Endodermal cell (in vitro differentiated cells): ENCODE measurements around the gene VAV2. TPM values are rescaled to one million over a fixed set of nuclear protein-coding genes. Genes with fewer than 3 reads are reported as not detected.

ENCODE experiments used
- DNase-seq: peaks from one replicate; pipeline ENCODE4 v3.0.0-alpha.2; 2017
- H3K27ac ChIP-seq: 2 replicates; pipeline ENCODE4 v1.5.1; 2013; ENCODE audit warnings: mild to moderate bottlenecking, low read depth, low read length, moderate library complexity
- H3K27me3 ChIP-seq: 2 replicates; pipeline ENCODE4 v1.6.1; 2013; ENCODE audit warnings: mild to moderate bottlenecking, low read length, moderate library complexity; ENCODE audit not compliant: insufficient read depth, control insufficient read depth, poor library complexity, severe bottlenecking
- H3K36me3 ChIP-seq: 2 replicates; pipeline ENCODE4 v1.7.0; 2013; ENCODE audit warnings: mild to moderate bottlenecking, low read length, moderate library complexity; ENCODE audit not compliant: control insufficient read depth, insufficient read depth
- H3K4me1 ChIP-seq: one replicate; pipeline ENCODE4 v1.7.0; 2013; ENCODE audit warnings: low read length; ENCODE audit not compliant: control insufficient read depth, insufficient read depth
- H3K4me3 ChIP-seq: 2 replicates; pipeline ENCODE4 v1.5.1; 2013; ENCODE audit warnings: mild to moderate bottlenecking, low read length, moderate library complexity
- H3K9ac ChIP-seq: 2 replicates; pipeline ENCODE4 v1.6.1; 2013; ENCODE audit warnings: mild to moderate bottlenecking, low read length, moderate library complexity; ENCODE audit not compliant: poor library complexity, severe bottlenecking; ENCODE audit errors: extremely low read depth
- H3K9me3 ChIP-seq: 2 replicates; pipeline ENCODE4 v1.6.1; 2013; ENCODE audit warnings: mild to moderate bottlenecking, low read length, moderate library complexity; ENCODE audit not compliant: control insufficient read depth
- H3K27ac Mint-ChIP-seq: 2 replicates; pipeline ENCODE4 v1.8.0; 2020; ENCODE audit warnings: mixed read lengths
- H3K27me3 Mint-ChIP-seq: 2 replicates; pipeline ENCODE4 v1.8.0; 2021; ENCODE audit warnings: mild to moderate bottlenecking, mixed read lengths; ENCODE audit not compliant: insufficient read depth
- H3K36me3 Mint-ChIP-seq: 2 replicates; pipeline ENCODE4 v1.8.0; 2020; ENCODE audit warnings: low read depth, mixed read lengths
- H3K4me1 Mint-ChIP-seq: 2 replicates; pipeline ENCODE4 v1.8.0; 2020; ENCODE audit warnings: mixed read lengths
- H3K4me3 Mint-ChIP-seq: 2 replicates; pipeline ENCODE4 v1.8.0; 2020; ENCODE audit warnings: mild to moderate bottlenecking, moderate library complexity, mixed read lengths
- H3K9me3 Mint-ChIP-seq: 2 replicates; pipeline ENCODE4 v1.8.0; 2020; ENCODE audit warnings: mild to moderate bottlenecking, mixed read lengths
- WGBS, 2 experiments: methylation state at CpG; one replicate each; pipeline versions ENCODE4 v1.1.5 to v1.1.7; 2013; ENCODE audit warnings: missing lambda C conversion rate in 2 of 2, mixed read lengths in 1 of 2; ENCODE audit not compliant: insufficient coverage in 1 of 2, insufficient read length in 1 of 2; 5-methylcytosine and 5-hydroxymethylcytosine counted together
- total RNA-seq, 2 donors: library from RNA; stranded (reverse); fragmentation: NEBNext Ultra II Directional in 1 of 2; extraction: Animal tissue kit (Norgen Biotek cat#: 25700) in 1 of 2; gene quantifications; 2 replicates in 1 of 2; 3 replicates in 1 of 2; pipeline ENCODE4 v1.2.1, GENCODE V29; 2021
- TF ChIP-seq, protein P1 (sequence below): fragments of 200-600 bp; sonication (generic); conservative IDR thresholded peaks from 2 replicates; pipeline ENCODE4 v1.5.0; 2021; ENCODE audit warnings: antibody characterized with exemption, mild to moderate bottlenecking

Gene VAV2
- total RNA-seq, 2 donors from 2014 or later = 29.8 to 35.9 TPM

DNA sequence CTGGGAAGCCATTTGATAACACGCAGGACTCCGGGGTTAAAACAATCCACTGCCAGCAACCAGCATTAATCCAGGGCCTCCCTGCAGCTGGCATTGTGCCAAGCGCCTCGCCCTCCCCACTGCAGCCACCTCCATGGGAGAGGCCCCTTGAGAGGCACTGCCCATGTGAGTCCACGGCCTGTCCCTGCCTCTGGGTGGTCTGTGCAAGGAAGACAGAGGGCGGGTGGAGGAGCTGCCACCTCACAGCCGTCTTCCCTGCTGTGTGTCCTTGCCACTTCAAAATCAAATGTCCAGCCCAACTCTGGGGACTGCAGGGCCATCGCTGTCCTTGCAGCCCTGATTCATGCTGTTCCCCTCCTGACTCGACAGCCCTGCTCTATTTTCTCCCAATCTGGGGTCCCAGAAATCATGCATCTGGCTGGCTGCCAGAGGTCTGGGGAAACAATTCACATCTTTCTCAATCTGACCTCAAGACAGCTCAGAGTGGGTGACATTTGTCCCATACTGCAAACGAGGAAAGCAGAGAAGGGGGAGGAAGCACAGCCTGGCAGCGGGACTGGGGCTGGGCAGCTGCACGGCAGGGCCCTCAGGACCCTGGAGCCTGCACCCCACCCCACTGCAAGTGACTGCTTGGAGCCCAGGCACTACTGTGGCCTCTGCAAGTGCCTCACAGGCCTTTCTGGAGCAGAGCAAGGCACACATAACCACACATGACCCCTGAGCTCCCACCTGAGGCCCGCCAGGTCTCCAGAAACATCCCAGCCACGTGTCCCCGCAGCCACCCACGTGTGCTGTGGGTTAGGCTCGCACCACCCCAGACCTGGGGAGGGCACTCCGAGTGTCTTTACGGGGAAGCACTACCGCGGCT is 48.9 kb upstream of the VAV2 start:
- Mint-ChIP-seq H3K36me3 (peaks cover 67% of the 10 kb centered on the region), H3K9me3 (no peaks in the 10 kb centered on the region)
- 95 to 96% methylated on average over 17 to 21 of the region's 21 CpGs for WGBS, 2 experiments

DNA sequence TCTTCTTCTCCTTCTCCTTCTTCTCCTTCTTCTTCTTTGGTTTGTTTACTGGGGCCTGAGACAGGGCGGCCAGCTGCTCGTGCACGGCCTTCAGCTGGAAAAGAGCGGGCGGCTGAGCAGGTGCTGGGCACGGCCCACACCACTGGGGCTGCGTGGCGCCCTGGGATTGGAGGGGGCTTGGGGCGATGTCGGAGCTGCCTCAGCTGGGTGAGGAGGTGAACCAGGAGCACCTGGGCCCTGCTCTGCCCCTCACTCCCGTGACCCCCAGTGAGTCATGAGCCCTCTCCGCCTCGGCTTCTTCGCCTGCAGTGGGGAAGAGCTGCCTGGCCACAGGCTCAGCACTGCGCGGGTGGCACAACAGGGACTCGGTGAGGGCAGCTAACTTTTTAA is 48.0 kb upstream of the VAV2 start:
- Mint-ChIP-seq H3K4me1 (no peaks in the 10 kb centered on the region), H3K27ac (no peak overlapping the region), H3K27me3 (no peaks in the 10 kb centered on the region), H3K9me3 (no peaks in the 10 kb centered on the region), H3K36me3 (peaks cover 76% of the 10 kb centered on the region), H3K4me3 (no peak overlapping the region)
- 96% methylated on average over 12 to 17 of the region's 17 CpGs for WGBS, 2 experiments
- Histone ChIP-seq H3K9me3 (no peaks in the 10 kb centered on the region), H3K9ac (no peak overlapping the region), H3K27me3 (no peaks in the 10 kb centered on the region), H3K36me3 (peaks cover 79% of the 10 kb centered on the region), H3K27ac (no peak overlapping the region), H3K4me1 (no peaks in the 10 kb centered on the region), H3K4me3 (no peak overlapping the region)
- no peak for DNase-seq
- TF ChIP-seq, protein P1, sequence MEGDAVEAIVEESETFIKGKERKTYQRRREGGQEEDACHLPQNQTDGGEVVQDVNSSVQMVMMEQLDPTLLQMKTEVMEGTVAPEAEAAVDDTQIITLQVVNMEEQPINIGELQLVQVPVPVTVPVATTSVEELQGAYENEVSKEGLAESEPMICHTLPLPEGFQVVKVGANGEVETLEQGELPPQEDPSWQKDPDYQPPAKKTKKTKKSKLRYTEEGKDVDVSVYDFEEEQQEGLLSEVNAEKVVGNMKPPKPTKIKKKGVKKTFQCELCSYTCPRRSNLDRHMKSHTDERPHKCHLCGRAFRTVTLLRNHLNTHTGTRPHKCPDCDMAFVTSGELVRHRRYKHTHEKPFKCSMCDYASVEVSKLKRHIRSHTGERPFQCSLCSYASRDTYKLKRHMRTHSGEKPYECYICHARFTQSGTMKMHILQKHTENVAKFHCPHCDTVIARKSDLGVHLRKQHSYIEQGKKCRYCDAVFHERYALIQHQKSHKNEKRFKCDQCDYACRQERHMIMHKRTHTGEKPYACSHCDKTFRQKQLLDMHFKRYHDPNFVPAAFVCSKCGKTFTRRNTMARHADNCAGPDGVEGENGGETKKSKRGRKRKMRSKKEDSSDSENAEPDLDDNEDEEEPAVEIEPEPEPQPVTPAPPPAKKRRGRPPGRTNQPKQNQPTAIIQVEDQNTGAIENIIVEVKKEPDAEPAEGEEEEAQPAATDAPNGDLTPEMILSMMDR = no peak

More for the DNA sequence above, 48.9 kb upstream of the VAV2 start:
- Mint-ChIP-seq H3K4me1 (no peaks in the 10 kb centered on the region), H3K4me3 (no peak overlapping the region), H3K27me3 (no peaks in the 10 kb centered on the region), H3K27ac (no peak overlapping the region)
- Histone ChIP-seq H3K36me3 (peaks cover 79% of the 10 kb centered on the region), H3K9me3 (no peaks in the 10 kb centered on the region), H3K27ac (no peak overlapping the region), H3K9ac (no peak overlapping the region), H3K4me1 (no peaks in the 10 kb centered on the region), H3K4me3 (no peak overlapping the region), H3K27me3 (no peaks in the 10 kb centered on the region)
- TF ChIP-seq, protein P1 = no peak
- no peak for DNase-seq

DNA sequence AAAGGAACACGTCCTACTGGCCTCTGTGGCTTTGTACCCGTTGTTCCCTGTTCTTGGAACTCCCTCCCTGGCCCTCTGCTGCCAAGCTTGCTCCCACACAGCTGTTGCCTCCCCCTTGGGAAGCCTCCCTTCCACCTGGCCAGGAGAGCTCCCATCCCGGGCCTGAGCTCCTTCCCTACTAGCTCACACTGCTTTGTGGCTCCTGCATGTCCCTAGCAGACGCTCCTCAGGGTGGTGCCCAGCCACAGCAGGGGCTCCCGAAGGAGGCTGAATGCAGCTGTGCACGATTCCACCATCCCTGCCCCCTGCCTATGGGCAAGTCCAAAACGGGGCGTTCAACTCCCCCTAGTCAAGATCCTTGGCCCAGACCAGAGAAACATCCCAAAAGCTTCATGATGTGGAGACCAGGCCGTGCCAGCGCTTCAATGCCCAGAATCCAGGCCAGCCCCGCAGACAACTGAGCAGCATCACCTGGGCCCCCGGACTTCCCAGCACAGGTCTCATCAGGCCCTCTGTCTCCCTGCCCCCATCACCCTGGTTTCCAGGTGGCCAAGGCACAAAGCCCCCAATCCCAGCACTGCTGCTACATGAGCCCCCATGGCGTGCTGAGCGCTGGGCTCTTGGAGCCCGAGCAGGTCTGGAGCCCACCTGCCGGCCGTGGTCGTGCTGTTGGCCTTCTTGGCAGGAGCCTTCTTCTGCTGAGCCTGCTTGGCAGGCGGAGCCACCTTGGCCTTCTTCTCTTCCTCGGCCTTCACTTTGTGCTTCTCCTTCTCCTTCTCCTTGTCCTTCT is 47.5 kb upstream of the VAV2 start:
- no peak for DNase-seq
- Histone ChIP-seq H3K27me3 (no peaks in the 10 kb centered on the region), H3K36me3 (peaks cover 79% of the 10 kb centered on the region), H3K4me3 (no peak overlapping the region), H3K27ac (no peak overlapping the region), H3K9ac (no peak overlapping the region), H3K9me3 (no peaks in the 10 kb centered on the region), H3K4me1 (no peaks in the 10 kb centered on the region)
- TF ChIP-seq, protein P1 = no peak
- Mint-ChIP-seq H3K36me3 (peaks cover 78% of the 10 kb centered on the region), H3K9me3 (no peaks in the 10 kb centered on the region), H3K4me1 (no peaks in the 10 kb centered on the region), H3K4me3 (no peak overlapping the region), H3K27me3 (no peaks in the 10 kb centered on the region), H3K27ac (no peak overlapping the region)
- 95 to 96% methylated on average over 10 to 20 of the region's 20 CpGs for WGBS, 2 experiments
